Measurements from ENCODE around the gene CCNL1.
"Not testable (repeated sequence)": the region's sequence is repeated elsewhere in the genome, so short reads cannot be mapped to it uniquely, and the experiment has no call there.

CCNL1 gene

DNA sequence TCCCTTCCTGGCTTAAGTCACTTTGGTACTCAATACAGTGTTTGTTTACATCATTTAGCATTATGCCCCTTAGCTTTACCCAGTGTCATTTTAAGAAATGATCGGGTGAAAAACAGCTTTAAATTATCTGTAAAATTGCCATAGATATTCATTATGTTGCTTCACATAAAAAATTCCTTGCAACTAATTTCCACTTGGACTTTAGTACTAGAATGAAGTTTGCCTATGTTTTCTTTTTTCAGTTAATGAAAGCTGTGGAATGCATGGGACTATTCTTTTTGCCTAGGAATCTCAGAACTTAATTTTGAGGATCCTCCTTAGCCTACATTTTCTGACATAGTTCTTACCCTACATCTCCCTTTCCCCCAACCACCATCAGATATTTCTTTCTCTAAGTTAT lies 38.4 kb downstream of the CCNL1 start:
- DNase-seq = no peak

- DNase-seq = no peak
These were observed 39.7 kb downstream of the CCNL1 start for GRCh38 chr3:157120071-157120892.

GRCh38 chr3:157119369-157119951 lies 40.5 kb downstream of the CCNL1 start:
- DNase-seq = no peak

GRCh38 chr3:157117875-157118654 lies 41.9 kb downstream of the CCNL1 start:
- DNase-seq = no peak

DNA sequence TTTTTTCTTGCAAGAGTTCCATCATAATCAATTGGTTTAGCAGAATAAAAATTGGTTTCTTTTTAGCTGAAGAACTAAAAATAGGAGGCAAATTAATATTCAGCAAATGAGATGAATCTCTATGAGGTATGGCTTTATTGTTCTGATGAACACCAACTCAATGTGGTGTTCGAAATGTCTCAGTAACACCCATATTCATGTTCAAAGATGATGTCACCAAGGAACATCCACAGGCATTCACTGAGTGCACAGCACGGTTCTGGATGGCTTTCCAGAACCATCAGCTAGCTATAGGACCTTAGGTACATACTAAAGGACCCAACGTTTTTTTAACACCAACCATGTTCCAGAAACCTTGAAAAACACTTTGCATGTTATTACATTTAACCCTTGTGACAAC lies 42.7 kb downstream of the CCNL1 start:
- no peak for DNase-seq

DNA sequence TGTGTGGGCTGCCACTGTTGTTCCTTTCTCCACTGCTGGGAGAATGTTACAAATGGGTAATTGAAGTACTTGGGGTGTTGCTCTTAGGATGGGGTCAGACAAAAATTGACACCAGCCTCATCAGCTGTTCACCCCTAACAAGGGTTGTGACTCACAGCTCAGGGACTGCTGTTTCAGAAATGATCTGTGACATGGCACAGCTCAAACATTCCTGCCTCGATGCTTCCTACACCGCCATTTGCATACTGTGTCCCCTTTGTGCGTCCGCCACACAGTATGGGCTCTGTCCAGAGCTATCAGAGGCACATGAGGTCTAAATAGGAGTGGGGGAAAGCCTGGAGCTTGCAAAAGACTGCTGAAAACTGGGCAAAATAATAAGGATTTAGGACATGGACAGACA lies 43.9 kb downstream of the CCNL1 start:
- DNase-seq = no peak

GRCh38 chr3:157115069-157116006 lies 44.6 kb downstream of the CCNL1 start:
- no peak for DNase-seq

- no peak for DNase-seq
These were observed 46.0 kb downstream of the CCNL1 start for GRCh38 chr3:157113832-157114505.

GRCh38 chr3:157112536-157112935 lies 47.4 kb downstream of the CCNL1 start:
- DNase-seq = no peak

DNA sequence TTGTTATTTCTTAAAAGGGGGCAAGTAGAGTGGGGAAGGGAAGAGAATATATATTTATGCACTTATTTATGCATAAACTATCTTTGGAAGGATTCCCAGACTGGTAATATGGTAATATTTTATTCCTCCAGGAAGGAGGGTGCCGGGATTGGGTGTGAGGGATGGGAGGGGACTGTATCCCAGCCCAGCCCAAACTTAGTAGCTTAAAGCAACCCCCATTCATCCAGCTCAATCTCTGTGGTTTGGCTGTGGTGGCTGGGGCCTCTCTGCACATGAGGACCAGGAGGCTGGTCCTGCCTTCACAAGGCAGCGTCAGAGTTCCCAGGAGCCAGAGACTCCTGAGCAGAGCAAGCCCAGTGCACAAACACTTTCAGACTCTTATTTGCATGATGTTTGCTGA lies 48.4 kb downstream of the CCNL1 start:
- DNase-seq = no peak

DNA sequence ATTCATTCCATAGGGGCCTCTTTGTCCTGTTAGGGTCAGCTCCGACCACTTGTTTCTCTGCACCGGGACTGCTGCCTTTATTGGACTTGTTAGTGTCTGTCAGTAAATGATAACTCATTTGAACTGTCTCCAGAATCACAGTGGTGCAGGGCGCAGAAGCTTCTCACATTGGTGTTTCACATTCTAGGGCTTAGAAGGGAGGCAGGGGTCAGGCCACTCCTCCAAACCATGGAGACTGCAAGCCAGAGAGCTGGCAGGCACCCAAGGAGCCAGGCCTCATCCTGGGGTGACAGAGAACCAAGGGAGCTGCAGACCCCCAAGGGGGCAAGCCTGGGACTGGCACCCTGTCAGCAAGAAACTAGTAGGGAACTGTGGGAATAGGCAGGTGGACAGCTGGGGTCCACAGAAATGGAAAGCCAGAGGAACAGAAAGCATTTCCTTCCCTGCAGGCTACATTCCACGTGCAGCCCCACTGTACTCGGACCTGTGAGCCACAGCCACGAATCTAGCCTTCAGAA lies 49.1 kb downstream of the CCNL1 start:
- DNase-seq = no peak

DNA sequence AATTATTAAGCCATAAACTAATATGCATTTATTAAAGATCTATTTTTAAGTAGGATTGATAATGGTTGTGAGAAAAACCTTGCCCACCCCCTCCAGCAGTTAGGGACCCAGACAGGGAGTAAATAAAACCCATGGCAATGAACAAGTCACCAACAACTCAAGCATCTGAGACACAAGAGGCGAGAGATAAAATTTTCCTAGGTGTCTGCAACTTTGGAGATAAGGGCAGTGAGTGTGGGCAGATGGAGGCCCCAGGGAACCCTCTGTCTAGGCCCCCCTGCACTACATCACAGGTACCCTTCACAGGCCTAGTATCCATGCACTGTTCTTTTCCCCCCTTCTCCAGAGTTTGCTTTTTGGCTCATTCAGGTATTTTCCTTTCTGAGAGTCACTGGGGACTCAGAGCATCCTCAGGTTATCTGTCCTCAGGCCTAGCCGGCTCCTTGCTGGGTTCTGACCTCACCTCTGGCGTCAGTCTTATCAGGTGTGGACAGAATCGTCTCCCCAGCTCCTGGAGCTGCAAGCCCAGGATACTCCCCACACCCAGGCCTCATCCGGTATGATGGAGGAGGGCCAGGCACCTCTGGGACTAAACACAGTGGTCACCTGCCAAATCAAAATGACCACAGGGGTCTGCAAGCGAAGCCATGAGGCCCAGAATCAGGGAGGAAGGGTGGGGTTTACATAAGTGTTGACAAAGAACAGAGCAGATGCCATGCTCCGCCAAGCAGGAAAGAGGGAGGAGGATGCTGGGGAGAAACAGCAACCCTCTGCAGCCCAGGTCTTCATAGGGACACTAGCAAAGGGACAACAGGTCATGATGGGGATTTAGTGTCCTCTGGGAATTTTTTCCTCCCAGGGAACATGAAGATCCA lies 50.4 kb downstream of the CCNL1 start:
- DNase-seq = no peak

DNA sequence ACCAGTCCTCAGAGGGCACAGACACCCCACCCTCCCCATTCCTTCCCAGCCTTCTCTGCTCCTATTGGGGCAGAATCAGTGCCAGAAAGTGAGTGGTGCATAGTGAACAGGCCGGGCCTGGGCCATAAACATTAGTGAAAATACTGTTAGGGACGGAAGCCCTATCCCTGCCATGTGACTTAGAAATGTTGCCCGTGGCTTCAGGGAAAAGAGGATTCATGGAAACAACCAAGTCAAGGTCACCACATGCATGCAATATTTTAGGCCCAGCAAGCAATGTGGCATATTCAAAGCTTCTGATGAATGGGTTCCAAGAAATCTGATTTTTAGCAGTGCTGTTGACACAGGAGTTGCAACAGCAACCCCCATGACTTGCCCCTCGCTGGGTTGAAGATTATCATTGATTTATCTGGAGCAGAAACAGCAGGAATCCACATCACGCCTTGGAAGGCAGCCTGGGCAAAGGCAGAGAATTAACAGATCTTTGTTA lies 52.3 kb downstream of the CCNL1 start:
- no peak for DNase-seq

DNA sequence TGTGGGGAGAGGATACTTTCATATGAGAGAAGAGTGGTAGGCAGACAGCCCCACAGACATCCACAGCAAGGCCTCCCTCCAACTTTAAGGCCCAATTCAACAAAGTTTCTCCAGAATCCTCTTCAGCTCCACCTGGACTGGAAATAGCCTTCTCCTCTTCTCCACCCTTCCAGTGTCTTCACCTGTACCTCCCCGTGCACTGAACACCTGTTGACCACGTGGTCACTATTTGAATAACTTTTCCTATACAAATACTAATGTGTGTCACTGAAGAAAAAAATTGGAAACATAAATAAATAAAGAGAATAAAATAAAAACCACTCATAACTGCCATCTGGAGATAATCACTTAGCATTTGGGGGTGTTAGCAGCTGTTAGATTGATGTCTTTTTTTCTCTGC lies 52.9 kb downstream of the CCNL1 start:
- DNase-seq = no peak

GRCh38 chr3:157104928-157105652 lies 54.9 kb downstream of the CCNL1 start:
- DNase-seq = no peak

DNA sequence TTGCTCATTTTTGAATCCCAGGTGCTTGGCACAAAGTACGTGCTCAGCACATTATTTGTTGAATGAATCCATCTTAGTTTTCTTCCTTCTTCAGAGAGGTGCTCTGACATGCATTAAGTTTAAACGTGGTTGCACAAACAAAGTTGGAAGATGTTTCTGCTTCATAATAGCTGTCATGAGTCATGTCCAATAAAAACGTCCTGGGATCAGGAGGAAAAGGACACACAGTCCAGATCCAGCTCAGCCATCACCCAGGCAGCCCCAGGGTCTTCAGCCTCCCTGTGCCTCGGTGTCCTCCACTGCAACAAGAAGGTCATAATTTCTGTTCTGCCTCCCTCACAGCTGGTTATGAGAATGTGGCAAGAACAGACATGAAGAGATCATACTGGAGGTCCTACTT lies 55.4 kb downstream of the CCNL1 start:
- no peak for DNase-seq

DNA sequence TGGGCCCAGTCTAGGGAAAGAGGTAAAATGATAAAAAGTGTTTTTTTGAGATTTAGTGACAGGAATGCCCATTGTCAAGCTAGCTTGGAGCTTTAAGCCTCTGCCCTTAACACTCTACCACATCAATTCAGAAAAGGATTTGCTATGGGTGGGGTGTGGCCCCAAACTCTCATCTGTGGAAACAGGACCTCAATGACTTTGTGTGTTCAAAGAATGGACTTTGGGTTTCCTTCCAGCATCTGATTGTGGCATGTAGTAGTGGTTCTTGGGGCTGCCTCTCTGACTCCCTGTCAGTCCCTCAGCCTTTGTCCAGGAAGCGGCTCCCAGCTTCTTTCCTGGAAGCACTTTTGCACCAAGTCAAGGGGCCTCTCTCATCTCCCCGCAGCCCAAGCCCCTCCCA lies 56.1 kb downstream of the CCNL1 start:
- DNase-seq = no peak

GRCh38 chr3:157103280-157103679 lies 56.7 kb downstream of the CCNL1 start:
- DNase-seq = no peak

GRCh38 chr3:157102595-157102994 lies 57.4 kb downstream of the CCNL1 start:
- DNase-seq = not testable (repeated sequence)

GRCh38 chr3:157102098-157102497 lies 57.8 kb downstream of the CCNL1 start:
- no peak for DNase-seq
